ENCODE results near the gene HGD.
"Not testable (repeated sequence)": the region's sequence is repeated elsewhere in the genome, so short reads cannot be mapped to it uniquely, and the experiment has no call there.

The HGD gene

GRCh38 chr3:120636795-120637401 is 45.1 kb downstream of the HGD start:
- no peak for DNase-seq

- DNase-seq, result no peak
Observed at GRCh38 chr3:120634539-120634938, 47.5 kb downstream of the HGD start.

GRCh38 chr3:120625159-120625586 is 56.9 kb downstream of the HGD start:
- no peak for DNase-seq

GRCh38 chr3:120623727-120624093 is 58.3 kb downstream of the HGD start:
- no peak for DNase-seq

GRCh38 chr3:120622870-120623726 is 58.9 kb downstream of the HGD start:
- no peak for DNase-seq

DNA sequence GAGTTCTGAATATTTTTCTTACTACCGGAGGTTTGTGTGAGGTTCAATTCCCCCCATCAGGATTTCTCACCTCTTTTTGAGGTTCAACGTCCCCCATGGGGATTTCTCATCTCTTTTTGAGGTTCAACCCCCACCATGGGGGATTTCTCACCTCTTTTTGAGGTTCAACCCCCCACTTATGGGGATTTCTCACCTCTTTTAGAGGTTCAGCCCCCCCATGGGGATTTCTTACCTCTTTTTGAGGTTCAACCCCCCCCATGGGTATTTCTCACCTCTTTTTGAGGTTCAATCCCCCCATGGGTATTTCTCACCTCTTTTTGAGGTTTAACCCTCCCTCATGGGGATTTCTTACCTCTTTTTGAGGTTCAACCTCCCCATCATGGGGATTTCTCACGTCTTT is 59.6 kb downstream of the HGD start:
- DNase-seq, result no peak

GRCh38 chr3:120616745-120617144 is 65.3 kb downstream of the HGD start:
- DNase-seq, result not testable (repeated sequence)

DNA sequence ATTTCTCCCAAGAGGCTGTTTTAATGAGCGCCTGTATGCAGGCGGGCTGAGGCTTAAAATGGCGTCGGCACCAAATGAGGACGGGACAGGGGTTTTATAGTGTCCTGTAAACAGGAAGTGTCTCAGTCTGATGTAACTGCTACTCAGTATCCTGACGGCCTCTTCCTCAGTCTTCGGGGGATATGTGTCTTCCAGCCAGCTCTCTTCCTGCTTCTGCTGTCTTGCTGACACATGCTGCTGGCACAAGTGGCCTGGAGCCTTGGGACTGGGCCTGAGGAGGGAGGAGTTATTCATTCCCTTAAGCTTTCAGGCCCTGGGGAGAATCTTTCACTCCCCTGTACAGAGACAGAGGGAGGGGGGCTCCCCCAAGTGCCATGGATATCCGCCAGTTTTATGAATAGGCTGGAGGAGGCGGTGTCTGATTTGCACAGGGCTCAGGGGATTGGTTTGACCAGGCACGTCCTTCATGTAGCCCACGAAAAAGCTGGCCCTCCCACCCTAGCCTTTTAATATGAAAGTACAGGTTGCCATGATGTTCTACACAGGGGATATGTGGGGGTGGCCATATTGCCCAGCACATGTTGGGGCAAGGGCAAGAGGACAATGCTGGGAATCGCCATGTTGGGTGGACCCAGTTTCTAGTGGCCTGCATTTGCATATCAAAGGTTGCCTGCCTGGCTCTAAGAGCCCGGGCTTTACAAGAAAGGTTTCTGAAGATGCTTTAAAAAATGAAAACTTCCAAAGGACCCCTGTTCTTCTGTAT is 66.0 kb downstream of the HGD start:
- DNase-seq, result peak; percentile 99

- DNase-seq, result no peak
Observed at GRCh38 chr3:120614765-120615164, 67.3 kb downstream of the HGD start.

DNA sequence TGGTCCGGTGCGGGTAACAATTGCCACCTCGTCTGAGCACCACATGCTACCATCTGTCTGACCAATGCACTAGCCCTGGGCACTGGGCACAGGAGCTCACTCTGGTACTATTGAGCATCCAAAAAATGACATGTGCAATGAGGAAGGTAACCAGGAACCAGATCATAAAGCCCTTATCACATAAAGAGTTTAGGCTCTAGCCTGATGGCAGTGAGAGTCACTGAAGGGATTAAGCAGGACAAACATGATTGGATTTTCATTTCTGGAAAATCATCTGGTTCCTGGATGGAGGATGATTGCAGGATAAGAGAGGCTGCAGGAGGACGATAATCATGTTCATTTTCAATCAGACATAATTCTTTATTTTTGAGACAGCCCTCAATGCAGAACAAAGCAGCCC is 73.5 kb downstream of the HGD start:
- DNase-seq, result no peak

DNA sequence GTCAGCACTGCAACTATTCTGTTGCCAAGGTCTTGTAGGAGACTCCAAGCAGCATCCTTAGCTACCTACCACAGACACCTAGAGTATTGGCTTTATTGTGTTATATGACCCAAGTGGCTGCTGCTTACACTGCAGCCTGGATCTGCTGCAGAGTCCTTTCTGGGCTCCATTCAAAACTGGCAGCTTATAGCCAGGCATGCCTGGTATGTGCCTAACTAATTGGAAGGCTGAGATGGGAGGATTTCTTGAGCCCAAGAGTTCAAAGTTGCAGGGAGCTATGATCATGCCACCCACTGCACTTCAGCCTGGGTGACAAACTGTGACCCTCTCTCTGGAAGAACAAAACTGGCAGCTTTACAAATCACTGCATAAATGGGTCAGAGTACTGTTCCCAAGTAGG is 77.3 kb downstream of the HGD start:
- no peak for DNase-seq

GRCh38 chr3:120604382-120604781 is 77.7 kb downstream of the HGD start:
- DNase-seq, result no peak

DNA sequence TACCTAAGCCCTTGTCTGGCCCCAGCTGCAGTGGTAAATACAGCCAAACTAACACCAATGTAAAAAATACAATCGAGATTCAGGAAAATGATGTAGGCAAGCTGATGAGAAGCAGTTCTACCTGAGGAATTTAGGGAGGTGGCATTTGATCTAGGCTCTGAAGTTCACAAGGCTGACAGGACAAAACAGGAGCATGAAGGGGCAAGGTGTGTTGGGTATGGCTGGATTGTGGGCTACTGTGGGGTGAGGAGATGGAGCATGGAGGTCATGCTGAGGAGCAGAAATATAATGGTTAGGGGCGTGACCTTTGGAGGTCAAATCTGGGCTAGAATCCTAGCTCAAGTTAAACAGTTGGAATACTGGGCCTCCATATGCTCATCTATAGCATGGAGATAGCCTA is 79.4 kb downstream of the HGD start:
- DNase-seq, result no peak

DNA sequence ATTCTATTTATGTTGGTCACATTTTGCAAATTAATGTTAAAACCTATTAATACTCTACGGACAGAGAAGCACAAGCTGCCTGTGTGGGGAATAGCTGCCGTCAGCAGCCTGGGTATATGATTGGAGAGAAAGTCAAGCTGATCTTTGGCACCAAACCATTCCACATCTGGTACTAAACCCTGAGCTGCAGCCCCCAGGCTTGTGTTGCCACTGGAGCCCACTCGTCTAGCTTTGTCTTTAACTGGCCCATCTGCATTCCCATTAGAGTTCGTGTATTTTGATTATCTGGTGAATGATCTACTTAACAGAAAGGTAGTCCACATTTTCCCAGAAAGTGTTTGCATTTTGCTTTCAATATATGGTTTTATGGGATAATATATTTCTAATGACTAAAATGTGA is 80.5 kb downstream of the HGD start:
- no peak for DNase-seq

GRCh38 chr3:120599211-120599610 is 82.8 kb downstream of the HGD start:
- no peak for DNase-seq

- DNase-seq, result no peak
Observed at GRCh38 chr3:120597445-120598049, 84.5 kb downstream of the HGD start.

DNA sequence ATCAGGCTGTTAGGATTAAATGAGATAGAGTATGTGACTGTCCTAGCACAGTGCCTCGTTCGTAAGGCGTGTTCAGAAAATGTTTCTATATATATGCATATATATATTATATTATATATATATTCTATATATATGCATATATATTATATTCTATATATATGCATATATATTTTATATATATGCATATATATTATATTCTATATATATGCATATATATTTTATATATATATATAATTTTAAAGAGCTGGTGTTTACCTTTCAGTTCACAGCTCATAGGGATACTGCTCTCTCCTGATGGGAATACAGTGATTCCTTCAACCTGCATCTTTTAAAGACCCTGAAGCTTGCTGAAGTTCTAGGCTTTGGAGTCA is 85.2 kb downstream of the HGD start:
- no peak for DNase-seq

DNA sequence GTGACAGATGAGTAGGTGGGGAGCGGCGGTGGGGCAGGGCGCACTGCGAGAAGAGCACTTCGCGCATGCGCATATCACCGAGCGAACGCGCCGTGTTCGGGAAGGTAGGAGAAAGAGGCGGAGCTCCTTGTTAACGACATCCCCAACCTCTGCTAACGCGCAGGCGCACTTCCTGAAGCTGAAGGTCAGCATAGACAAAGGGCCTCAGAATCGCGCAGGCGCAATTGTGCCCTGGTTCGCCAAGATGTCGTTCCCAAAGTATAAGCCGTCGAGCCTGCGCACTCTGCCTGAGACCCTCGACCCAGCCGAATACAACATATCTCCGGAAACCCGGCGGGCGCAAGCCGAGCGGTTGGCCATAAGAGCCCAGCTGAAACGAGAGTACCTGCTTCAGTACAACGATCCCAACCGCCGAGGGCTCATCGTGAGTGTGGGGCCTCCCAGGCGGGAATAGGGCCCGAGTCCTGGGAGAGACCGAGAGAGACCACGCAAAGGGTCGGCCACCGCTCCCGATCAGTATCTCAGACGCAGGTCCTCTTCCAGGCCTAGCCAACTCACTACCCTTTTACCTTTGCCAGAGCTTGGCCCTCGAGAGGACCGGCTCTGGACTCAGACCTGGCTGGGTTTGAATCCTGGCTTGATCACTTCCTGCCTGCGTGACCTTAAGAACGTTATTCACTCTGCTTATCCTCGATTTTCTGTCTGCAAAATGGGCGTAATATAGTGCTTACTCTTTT is 85.8 kb downstream of the HGD start, which contains the start of gene NDUFB4:
Gene NDUFB4, plus strand, starts transcription at position 221 of the 737 bp plus-strand sequence. Its CDS starts 24 bp downstream, at position 245.
- peak; percentile 99 for DNase-seq

DNA sequence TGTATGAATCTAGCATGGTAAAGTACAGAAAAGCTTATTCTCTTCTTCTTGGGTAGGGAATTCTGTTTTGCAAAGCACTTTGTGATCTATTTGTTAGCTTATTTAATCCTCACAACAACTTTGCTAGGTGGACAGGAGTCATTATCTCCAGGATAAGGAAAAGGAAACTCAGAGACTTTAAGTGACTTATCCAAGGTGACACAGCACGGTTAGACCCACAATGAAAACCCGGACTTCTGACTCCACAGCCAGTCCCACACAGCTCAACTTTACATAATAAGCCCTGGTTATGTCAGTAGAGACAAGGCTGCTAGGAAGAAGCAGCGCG is 86.3 kb downstream of the HGD start:
- DNase-seq, result no peak

GRCh38 chr3:120587332-120587975 is 94.6 kb downstream of the HGD start:
- no peak for DNase-seq
